Liver (tissue), 9 donors: ENCODE data around the gene MUC6. TPM values are rescaled to one million over a fixed set of nuclear protein-coding genes. Genes with fewer than 3 reads are reported as not detected.

ENCODE experiments used
- DNase-seq: peaks from one replicate; pipeline ENCODE4 v3.0.0-alpha.2; 2017; ENCODE audit warnings: low spot score
- H3K27ac ChIP-seq, 2 donors: one replicate each; pipeline ENCODE4 v1.7.0; 2013; ENCODE audit warnings: inconsistent platforms in 2 of 2, low read length in 2 of 2, control low read depth in 1 of 2, low read depth in 1 of 2, mild to moderate bottlenecking in 1 of 2
- H3K27me3 ChIP-seq, 4 donors: one replicate each; pipeline versions ENCODE4 v1.6.1 to v1.7.0; 2013; ENCODE audit warnings: low read length in 3 of 4, inconsistent platforms in 1 of 4, mild to moderate bottlenecking in 1 of 4, moderate library complexity in 1 of 4; ENCODE audit not compliant: control insufficient read depth in 4 of 4, insufficient read depth in 4 of 4
- H3K36me3 ChIP-seq, 4 donors: one replicate each; pipeline versions ENCODE4 v1.6.1 to v1.7.0; 2013; ENCODE audit warnings: low read length in 3 of 4, mild to moderate bottlenecking in 3 of 4, low read depth in 1 of 4, moderate library complexity in 1 of 4; ENCODE audit not compliant: control insufficient read depth in 4 of 4, insufficient read depth in 3 of 4
- H3K4me1 ChIP-seq, 4 donors: one replicate each; pipeline versions ENCODE4 v1.6.1 to v1.7.0; 2013; ENCODE audit warnings: low read length in 3 of 4, mild to moderate bottlenecking in 3 of 4, moderate library complexity in 1 of 4; ENCODE audit not compliant: control insufficient read depth in 4 of 4, insufficient read depth in 4 of 4
- H3K4me3 ChIP-seq, 3 donors: one replicate each; pipeline versions ENCODE4 v1.6.1 to v1.7.0; 2013; ENCODE audit warnings: low read length in 3 of 3, control low read depth in 1 of 3, low read depth in 1 of 3, mild to moderate bottlenecking in 1 of 3
- H3K9ac ChIP-seq, 2 donors: one replicate each; pipeline ENCODE4 v1.7.0; 2013; ENCODE audit warnings: low read length in 2 of 2, mild to moderate bottlenecking in 2 of 2, moderate library complexity in 2 of 2, control low read depth in 1 of 2, low read depth in 1 of 2
- H3K9me3 ChIP-seq, 4 donors: one replicate each; pipeline versions ENCODE4 v1.6.1 to v1.7.0; 2013; ENCODE audit warnings: low read length in 3 of 4; ENCODE audit not compliant: control insufficient read depth in 4 of 4
- EGR1 ChIP-seq, 2 donors: IDR thresholded peaks; 2 replicates each; pipeline ENCODE4 v1.6.1; 2016 to 2018; ENCODE audit warnings: antibody characterized with exemption in 2 of 2, low read depth in 2 of 2
- FOXA2 ChIP-seq: IDR thresholded peaks from 2 replicates; pipeline ENCODE4 v1.6.1; 2016; ENCODE audit warnings: antibody characterized with exemption
- GABPA ChIP-seq, 2 donors: IDR thresholded peaks in 1 of 2; conservative IDR thresholded peaks in 1 of 2; 2 replicates each; pipeline ENCODE4 v1.6.1; 2016; ENCODE audit warnings: antibody characterized with exemption in 2 of 2, mild to moderate bottlenecking in 1 of 2, moderate library complexity in 1 of 2
- HNF4G ChIP-seq: IDR thresholded peaks from 2 replicates; pipeline ENCODE4 v1.6.1; 2016; ENCODE audit warnings: antibody characterized with exemption
- JUND ChIP-seq, 2 donors: IDR thresholded peaks; 2 replicates each; pipeline ENCODE4 v1.6.1; 2016; ENCODE audit warnings: antibody characterized with exemption in 2 of 2
- NR2F2 ChIP-seq: IDR thresholded peaks from 2 replicates; pipeline ENCODE4 v1.6.1; 2016; ENCODE audit warnings: antibody characterized with exemption
- RAD21 ChIP-seq, 2 donors: IDR thresholded peaks; 2 replicates each; pipeline ENCODE4 v1.6.1; 2016; ENCODE audit warnings: antibody characterized with exemption in 2 of 2, mild to moderate bottlenecking in 2 of 2
- RXRA ChIP-seq, 2 donors: IDR thresholded peaks; 2 replicates each; pipeline ENCODE4 v1.6.1; 2017 to 2018; ENCODE audit warnings: antibody characterized with exemption in 2 of 2, mild to moderate bottlenecking in 1 of 2
- SP1 ChIP-seq: IDR thresholded peaks from 2 replicates; pipeline ENCODE4 v1.6.1; 2018; ENCODE audit warnings: antibody characterized with exemption, mild to moderate bottlenecking
- TAF1 ChIP-seq: conservative IDR thresholded peaks from 2 replicates; pipeline ENCODE4 v1.6.1; 2016; ENCODE audit warnings: antibody characterized with exemption, mild to moderate bottlenecking
- YY1 ChIP-seq: IDR thresholded peaks from 2 replicates; pipeline ENCODE4 v1.6.1; 2016; ENCODE audit warnings: antibody characterized with exemption, mild to moderate bottlenecking
- WGBS: extraction: QIAGEN DNeasy Blood & Tissue Kit; methylation state at CpG from one replicate; pipeline ENCODE4 v1.1.7; 2013; 5-methylcytosine and 5-hydroxymethylcytosine counted together
- polyA plus RNA-seq, 2 donors: library from polyadenylated mRNA; stranded (reverse) in 1 of 2; unstranded in 1 of 2; fragments of 200-250 nt in 1 of 2; fragments of >200 nt in 1 of 2; fragmentation: Nextera tagmentation in 1 of 2; extraction: Ambion mirVana in 1 of 2; gene quantifications; one replicate each; pipeline versions ENCODE4 v1.2.1 to v1.2.3, GENCODE V29; 2013 to 2015
- total RNA-seq, 2 donors: library from RNA; depleted of rRNA; stranded (reverse); fragments of >200 nt; gene quantifications; one replicate each; pipeline ENCODE4 v1.2.3, GENCODE V29; 2014
- TF ChIP-seq, protein P1 (sequence below): IDR thresholded peaks from 2 replicates; pipeline ENCODE4 v1.6.1; 2016; ENCODE audit warnings: antibody characterized with exemption
- TF ChIP-seq, protein P2 (sequence below): fragments of 150-350 bp; IDR thresholded peaks from 2 replicates; pipeline ENCODE4 v1.5.1; 2017; ENCODE audit warnings: improper control_type of control experiment, low read depth, low read length; ENCODE audit not compliant: missing input control
- TF ChIP-seq, protein P3 (sequence below): IDR thresholded peaks from 2 replicates; pipeline ENCODE4 v1.6.1; 2016; ENCODE audit warnings: antibody characterized with exemption
- TF ChIP-seq, protein P4 (sequence below): IDR thresholded peaks from 2 replicates; pipeline ENCODE4 v1.6.1; 2016; ENCODE audit warnings: antibody characterized with exemption, mild to moderate bottlenecking
- TF ChIP-seq, protein P5 (sequence below): IDR thresholded peaks from 2 replicates; pipeline ENCODE4 v1.6.1; 2016; ENCODE audit warnings: antibody characterized with exemption
- donor health status: healthy.
- donor health status: healthy.
- donor health status: healthy.
- donor health status: healthy.
- donor health status: healthy.

Gene MUC6
- total and polyA plus RNA-seq, 4 donors, result 0.05 to 0.54 (median 0.18) TPM

DNA sequence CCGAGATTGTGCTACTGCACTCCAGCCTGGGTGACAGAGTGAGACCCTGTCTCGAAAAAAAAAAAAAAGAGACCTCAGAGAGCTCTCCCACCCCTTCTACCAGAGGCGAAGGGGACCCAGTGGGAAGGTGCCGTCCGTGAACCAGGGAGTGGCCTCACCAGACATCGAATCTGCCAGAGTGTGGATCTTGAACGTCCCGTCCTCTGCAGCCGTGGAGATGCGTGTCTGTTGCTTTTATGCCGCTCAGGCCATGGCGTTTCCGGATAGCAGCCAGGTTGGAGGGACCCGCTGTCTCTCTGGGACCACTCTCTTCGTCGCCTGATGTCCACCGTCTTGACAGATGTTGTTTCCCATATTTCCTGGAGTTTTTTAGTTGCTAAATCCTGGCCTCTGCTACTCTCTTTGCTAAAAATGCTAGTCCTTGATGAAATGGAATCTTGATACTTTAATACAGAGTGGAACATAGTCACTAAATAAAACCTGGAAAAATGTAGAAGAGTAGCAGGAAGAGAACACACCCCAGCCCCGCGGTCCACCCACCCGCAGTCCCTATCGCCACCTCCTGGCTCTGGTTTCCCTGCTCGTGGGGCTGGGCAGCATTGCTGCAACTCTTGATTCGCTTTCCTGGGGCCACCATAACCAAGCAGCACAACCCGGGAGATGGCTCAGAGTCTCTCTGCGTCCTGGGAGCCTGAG is 12.0 kb upstream of the MUC6 start:
- DNase-seq, result no peak
- H3K36me3 ChIP-seq, result no peaks in the 10 kb centered on the region
- no peak overlapping the region for H3K4me3 ChIP-seq
- no peak overlapping the region for H3K9ac ChIP-seq
- 72% methylated on average over 25 of the region's 25 CpGs for WGBS
- TF ChIP-seq EGR1 (IDR thresholded peaks at IDR 0.05; ENCODE audit: low read depth in 2 of 2) (no peak), YY1 (no peak), TAF1 (no peak), GABPA (IDR thresholded peaks at IDR 0.05 in 1 of 2, conservative IDR thresholded peaks at IDR 0.05 in 1 of 2) (no peak), FOXA2 (no peak), RAD21 (IDR thresholded peaks at IDR 0.05) (no peak), SP1 (no peak), JUND (IDR thresholded peaks at IDR 0.05) (no peak)
- TF ChIP-seq, protein P1, sequence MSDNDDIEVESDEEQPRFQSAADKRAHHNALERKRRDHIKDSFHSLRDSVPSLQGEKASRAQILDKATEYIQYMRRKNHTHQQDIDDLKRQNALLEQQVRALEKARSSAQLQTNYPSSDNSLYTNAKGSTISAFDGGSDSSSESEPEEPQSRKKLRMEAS, result no peak
- TF ChIP-seq, protein P2, sequence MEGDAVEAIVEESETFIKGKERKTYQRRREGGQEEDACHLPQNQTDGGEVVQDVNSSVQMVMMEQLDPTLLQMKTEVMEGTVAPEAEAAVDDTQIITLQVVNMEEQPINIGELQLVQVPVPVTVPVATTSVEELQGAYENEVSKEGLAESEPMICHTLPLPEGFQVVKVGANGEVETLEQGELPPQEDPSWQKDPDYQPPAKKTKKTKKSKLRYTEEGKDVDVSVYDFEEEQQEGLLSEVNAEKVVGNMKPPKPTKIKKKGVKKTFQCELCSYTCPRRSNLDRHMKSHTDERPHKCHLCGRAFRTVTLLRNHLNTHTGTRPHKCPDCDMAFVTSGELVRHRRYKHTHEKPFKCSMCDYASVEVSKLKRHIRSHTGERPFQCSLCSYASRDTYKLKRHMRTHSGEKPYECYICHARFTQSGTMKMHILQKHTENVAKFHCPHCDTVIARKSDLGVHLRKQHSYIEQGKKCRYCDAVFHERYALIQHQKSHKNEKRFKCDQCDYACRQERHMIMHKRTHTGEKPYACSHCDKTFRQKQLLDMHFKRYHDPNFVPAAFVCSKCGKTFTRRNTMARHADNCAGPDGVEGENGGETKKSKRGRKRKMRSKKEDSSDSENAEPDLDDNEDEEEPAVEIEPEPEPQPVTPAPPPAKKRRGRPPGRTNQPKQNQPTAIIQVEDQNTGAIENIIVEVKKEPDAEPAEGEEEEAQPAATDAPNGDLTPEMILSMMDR, result no peak
- H3K27ac ChIP-seq, result no peak overlapping the region
- H3K4me1 ChIP-seq, result no peaks in the 10 kb centered on the region
- no peaks in the 10 kb centered on the region for H3K9me3 ChIP-seq
- H3K27me3 ChIP-seq, result peaks cover 0 to 5% (median 0%) of the 10 kb centered on the region in 4 donors

DNA sequence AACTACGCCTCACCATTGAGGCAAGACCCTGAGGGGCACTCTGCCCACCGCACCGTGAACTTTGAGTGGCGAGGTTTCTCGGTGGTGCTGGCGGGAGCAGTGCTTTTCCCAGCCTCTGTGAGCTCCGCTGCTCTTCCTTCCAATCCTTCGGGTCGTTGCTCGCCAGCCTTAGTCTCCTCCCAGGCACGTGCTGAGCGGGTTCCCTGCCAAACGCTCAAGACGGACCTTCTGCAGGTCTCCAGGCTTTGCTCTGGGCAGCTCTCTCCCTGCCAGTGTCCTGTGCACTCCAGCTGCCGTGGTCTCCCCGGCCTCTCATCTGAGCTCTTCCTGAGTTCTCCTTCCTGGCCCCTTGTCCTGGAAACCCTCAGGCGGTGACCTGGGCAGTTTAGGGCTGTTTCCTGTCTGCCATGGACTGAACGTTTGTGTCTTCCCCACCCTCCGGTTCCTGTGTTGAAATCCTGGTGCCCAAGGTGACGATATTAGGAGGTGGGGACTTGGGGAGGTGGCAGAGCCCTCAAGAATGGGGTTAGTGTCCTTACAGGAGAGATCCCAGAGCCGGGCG is 11.2 kb upstream of the MUC6 start:
- Histone ChIP-seq H3K27ac (no peak overlapping the region), H3K27me3 (peaks cover 0 to 5% (median 0%) of the 10 kb centered on the region in 4 donors), H3K4me3 (no peak overlapping the region), H3K9ac (no peak overlapping the region), H3K9me3 (no peaks in the 10 kb centered on the region), H3K36me3 (no peaks in the 10 kb centered on the region), H3K4me1 (no peaks in the 10 kb centered on the region)
- TF ChIP-seq YY1, result no peak
- DNase-seq, result no peak
- WGBS, result 63% methylated on average over 22 of the region's 22 CpGs

DNA sequence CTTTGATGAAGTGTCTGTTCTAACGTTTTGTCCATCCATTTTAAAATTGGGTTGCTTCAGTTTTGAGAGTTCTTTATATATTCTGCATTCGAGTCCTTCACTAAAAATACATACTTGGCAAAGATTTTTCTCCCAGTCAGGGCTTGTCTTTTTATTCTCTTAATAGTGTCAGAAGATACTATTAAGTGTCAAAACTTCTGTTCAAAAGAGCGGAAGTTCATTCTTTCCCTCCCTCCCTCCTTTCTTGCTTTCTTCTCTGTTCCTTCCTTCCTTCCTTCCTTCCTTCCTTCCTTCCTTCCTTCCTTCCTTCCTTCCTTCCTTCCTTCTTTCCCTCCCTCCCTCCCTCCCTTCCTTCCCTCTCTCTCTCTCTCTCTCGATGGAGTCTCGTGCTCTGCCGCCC is 7.6 kb upstream of the MUC6 start:
- Histone ChIP-seq H3K36me3 (no peaks in the 10 kb centered on the region), H3K4me1 (peaks cover 0 to 5% (median 0%) of the 10 kb centered on the region in 4 donors), H3K9me3 (no peaks in the 10 kb centered on the region), H3K4me3 (no peak overlapping the region), H3K27me3 (peaks cover 0 to 4% (median 0%) of the 10 kb centered on the region in 4 donors), H3K9ac (no peak overlapping the region), H3K27ac (no peak overlapping the region)
- no peak for DNase-seq
- no peak for TF ChIP-seq SP1
- TF ChIP-seq RAD21 (IDR thresholded peaks at IDR 0.05), result no peak
- TF ChIP-seq, protein P3, sequence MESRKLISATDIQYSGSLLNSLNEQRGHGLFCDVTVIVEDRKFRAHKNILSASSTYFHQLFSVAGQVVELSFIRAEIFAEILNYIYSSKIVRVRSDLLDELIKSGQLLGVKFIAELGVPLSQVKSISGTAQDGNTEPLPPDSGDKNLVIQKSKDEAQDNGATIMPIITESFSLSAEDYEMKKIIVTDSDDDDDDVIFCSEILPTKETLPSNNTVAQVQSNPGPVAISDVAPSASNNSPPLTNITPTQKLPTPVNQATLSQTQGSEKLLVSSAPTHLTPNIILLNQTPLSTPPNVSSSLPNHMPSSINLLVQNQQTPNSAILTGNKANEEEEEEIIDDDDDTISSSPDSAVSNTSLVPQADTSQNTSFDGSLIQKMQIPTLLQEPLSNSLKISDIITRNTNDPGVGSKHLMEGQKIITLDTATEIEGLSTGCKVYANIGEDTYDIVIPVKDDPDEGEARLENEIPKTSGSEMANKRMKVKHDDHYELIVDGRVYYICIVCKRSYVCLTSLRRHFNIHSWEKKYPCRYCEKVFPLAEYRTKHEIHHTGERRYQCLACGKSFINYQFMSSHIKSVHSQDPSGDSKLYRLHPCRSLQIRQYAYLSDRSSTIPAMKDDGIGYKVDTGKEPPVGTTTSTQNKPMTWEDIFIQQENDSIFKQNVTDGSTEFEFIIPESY, result no peak
- TF ChIP-seq RXRA (IDR thresholded peaks at IDR 0.05), result no peak
- TF ChIP-seq, protein P4, sequence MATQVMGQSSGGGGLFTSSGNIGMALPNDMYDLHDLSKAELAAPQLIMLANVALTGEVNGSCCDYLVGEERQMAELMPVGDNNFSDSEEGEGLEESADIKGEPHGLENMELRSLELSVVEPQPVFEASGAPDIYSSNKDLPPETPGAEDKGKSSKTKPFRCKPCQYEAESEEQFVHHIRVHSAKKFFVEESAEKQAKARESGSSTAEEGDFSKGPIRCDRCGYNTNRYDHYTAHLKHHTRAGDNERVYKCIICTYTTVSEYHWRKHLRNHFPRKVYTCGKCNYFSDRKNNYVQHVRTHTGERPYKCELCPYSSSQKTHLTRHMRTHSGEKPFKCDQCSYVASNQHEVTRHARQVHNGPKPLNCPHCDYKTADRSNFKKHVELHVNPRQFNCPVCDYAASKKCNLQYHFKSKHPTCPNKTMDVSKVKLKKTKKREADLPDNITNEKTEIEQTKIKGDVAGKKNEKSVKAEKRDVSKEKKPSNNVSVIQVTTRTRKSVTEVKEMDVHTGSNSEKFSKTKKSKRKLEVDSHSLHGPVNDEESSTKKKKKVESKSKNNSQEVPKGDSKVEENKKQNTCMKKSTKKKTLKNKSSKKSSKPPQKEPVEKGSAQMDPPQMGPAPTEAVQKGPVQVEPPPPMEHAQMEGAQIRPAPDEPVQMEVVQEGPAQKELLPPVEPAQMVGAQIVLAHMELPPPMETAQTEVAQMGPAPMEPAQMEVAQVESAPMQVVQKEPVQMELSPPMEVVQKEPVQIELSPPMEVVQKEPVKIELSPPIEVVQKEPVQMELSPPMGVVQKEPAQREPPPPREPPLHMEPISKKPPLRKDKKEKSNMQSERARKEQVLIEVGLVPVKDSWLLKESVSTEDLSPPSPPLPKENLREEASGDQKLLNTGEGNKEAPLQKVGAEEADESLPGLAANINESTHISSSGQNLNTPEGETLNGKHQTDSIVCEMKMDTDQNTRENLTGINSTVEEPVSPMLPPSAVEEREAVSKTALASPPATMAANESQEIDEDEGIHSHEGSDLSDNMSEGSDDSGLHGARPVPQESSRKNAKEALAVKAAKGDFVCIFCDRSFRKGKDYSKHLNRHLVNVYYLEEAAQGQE, result no peak
- TF ChIP-seq, protein P5, sequence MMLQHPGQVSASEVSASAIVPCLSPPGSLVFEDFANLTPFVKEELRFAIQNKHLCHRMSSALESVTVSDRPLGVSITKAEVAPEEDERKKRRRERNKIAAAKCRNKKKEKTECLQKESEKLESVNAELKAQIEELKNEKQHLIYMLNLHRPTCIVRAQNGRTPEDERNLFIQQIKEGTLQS, result no peak
- TF ChIP-seq FOXA2, result no peak
- TF ChIP-seq TAF1, result no peak
- no peak for TF ChIP-seq EGR1 (IDR thresholded peaks at IDR 0.05; ENCODE audit: low read depth in 2 of 2)
- no peak for TF ChIP-seq HNF4G
- TF ChIP-seq YY1, result no peak
- TF ChIP-seq NR2F2, result no peak
- TF ChIP-seq, protein P2, result no peak
- no peak for TF ChIP-seq JUND (IDR thresholded peaks at IDR 0.05)
- WGBS, result 78% methylated on average over 6 of the region's 6 CpGs
